Kidney glomerular epithelial cell (primary cell): ENCODE data around the gene RUNX2.
A peak's percentile ranks its signal among the peaks of the same experiment; 100 is the strongest.

Experiments used
- DNase-seq: peaks from one replicate; lab custom pipeline; 2025; lab: John Stamatoyannopoulos, UW

RUNX2 gene

DNA sequence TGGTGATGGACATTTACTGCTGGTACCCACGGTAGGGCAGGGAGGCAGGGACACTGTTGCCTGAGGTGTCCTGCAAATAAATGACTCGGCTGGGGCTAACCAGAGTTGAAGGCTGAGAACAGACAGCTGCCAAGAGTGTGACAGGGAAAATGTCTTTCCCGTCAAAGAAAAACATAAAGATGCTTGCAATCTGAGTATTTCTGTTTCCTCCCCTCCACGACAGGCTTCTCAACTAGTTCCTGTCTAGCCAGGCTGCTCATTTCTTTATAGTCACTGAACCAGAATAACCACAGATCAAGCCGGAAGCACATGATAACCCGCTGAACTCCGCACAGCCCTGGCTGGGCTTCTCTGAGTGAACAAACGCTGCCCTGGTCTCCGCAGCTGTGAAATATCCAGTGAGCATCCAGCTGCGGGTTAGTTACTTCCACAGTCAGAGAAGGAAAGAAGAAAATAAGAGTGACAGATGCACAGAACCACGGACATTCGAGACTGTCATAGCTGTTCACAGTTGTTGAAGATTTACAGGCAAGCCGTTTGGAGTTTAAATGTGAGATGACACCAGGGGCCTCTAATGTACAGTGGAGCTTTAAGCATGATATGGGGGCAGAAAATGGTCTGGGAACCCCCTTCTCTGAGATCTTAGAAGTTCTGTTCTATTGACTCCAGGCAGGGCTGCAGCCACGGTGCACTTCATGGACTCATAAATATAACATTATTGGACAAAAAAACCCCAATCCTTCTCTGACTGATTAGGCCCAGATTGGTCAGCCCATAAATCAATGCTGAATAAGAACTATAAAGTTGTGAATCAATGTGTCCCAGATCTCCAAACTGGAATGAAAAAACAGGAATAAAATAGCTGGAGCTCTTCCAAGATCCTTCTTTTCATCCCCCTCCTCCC is 349.5 kb downstream of the RUNX2 start:
- DNase-seq = peak; percentile 62

DNA sequence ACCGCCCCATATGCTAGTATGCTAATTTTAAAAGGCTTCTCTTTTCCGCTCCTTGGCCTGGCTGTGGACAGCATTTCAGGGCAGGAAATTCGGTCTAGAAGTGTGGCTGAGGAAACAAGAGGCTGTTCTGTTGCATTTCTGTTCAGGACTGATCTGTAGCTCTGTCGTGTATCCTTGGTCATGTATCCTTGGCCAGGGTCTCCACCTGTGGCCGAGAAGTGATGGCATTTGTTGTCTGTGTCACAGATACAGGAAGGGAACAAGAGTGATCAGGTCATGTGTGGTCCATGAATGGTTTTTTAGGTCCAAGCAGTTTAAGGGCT is 350.1 kb downstream of the RUNX2 start:
- DNase-seq = no peak

DNA sequence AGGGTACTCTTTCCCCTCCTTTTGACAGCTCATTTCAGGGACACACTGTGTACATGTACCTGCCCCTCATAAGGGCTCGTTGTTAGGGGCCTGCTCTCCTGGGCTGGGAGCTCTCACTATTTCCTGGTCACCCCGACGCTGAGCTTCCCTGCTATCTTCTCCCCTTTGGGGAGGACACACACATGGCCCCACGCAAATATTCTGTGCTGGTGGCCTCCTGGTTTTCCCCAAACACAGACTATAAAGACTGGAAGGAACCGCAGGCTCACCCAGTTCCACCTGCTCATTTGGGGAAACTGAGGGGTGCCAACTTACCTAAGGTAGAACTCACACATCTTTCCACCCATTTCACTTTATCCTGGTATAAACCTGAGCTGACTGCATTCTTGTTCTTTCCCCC is 351.0 kb downstream of the RUNX2 start:
- DNase-seq = no peak

DNA sequence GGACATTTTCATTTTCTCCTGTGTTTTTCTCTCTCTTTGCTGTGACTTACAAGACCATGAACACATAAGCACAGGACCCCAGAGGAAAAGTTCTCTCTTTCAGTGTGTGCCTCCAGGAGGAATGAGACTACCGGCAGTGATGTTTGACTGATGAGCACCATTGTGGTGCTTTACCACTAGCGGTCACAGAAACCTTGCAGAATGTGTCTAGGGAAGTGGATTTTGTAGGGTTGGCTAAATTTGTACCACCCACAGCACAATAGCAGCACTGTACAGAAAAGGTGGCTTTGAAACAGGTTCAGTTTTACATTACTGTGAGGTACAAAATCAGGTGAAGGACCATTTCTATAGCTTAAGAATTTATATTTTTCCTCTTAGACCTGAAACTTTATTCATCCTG is 351.5 kb downstream of the RUNX2 start:
- no peak for DNase-seq

DNA sequence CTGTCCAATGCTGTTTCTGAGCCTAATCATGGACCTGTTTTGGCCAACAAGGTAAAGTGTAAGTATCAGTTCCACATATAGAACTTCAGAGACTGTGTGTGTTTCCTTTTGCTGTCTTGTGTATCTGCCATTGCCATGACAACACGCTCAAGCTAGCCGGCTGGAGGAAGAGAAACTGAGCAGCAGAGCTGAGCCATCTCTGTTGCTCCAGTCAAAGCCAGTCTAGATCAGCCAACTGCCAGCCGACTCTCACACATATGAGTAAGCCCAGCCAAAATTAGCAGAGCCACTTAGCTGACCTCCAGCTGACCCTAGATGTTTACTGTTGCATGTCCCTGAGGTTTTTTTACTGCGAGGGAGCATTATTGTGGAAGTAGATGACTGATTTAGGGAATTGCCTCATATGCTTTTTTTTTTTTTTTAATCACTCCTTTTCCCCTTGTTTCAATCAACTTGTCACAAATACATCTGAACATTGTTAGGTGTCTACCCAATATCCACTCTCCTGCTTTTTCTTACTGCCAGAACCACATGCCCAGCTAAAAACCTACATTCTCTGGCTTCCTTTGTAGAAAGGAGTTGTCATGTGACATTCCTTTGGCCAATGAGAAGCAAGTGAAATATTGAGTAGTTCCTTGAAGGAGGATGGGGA is 353.9 kb downstream of the RUNX2 start:
- DNase-seq = peak; percentile 60

DNA sequence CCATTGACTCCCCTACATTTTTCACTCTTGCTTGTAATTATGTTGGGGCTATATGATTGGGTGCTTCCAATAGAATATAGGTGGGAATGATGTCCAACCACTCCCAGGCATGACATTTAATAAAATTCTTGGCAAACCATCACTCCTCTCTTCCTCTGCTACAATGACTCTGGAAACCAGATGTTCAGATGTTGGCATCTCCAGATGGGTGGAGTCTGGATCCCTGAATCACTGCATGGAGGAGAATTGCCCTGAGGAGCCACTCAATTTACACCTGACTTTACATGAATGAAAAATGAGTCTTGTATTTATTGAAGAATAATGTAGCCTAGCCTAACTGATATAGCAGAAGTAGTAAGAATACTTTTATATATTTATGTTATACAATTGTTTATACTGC is 356.3 kb downstream of the RUNX2 start:
- no peak for DNase-seq

DNA sequence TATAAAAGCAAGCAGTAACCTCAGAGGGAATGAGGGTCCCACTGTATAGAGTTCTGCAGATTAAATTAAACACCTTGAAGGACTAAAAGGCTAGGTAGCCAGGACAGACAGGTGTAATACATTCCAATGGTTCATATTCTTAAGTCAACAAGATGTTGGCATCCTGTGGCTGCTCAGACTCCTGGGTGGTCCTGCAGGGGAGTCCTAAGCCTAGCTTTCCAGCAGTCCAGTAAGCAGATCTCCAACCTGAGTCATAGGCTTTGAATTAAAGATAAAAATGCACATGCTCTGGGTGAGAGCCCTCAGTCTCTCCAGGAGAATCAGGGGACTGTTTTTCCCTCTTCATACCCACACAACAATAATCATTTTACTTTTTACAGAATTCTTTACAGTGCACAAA is 356.9 kb downstream of the RUNX2 start:
- DNase-seq = peak; percentile 59

DNA sequence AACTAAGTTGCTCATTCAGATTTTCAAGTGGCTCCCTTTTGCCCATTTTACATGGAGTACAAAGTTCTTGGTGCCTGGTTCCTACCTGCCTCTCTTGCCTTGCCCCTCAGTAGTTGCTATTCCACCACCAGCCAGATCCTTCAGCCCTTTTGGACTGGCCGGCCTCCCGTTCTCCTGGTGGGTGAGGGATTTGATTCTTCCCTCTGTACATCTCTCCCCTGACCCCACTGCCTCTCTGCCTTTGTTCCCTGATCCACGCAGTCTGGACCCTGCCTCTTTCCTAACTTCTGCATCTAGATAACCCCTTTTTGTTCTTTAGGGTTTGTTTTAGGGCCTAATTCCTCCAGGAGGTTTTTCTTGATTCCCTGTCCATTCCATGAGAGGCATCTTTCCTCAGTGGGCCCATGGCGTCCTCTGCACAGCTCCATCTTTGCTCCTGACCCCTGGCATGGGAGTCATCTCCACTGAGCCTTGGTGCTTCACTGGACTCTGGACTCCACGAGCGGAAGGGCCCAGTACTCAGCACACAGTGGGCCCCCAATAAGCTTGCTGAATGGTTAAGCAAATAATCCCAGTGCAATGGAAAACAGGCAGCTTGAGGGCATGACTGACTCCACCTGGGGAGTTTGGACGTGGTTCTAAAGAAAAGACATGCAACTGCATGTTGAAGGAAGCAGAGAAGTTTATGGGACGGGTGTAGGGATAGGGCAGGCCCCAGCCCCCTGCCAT is 358.9 kb downstream of the RUNX2 start:
- DNase-seq = no peak

DNA sequence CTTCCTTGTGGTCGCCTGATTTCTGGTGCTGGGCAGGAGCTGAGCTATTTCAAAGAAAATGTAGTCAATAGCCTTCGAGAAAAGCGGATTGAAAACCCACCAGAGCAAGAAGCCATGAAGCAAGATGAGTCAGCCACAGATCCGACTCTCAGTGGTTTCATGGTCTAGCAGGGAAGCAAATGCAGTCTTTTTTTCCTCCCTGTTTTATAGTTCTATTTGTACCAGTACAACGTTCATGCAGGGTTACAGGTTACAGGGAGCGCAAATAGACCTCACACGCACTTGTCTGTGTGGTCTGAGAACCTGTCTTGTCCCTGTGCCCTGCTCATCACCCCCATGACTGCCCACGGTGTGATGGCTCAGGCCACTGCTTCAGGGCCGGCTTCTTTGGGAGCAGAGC is 359.4 kb downstream of the RUNX2 start:
- DNase-seq = peak; percentile 93

DNA sequence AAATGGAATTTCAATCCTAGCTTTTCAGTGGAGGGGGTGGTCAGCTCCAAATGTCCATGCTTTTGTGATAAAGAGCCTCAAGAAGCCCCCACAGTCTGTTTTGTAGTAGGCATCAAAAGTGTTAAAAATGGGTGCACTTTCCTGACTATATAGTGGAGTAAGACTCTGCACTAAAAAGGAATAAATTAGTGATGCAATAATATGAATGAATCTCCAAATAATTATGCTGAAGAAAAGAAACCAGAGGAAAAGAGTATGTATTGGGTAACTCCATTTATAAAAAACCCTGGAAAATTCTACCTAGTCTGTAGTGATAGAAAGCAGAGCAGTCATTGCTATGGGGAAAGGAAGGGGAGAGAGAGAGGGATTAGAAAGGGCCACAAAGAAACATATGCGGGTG is 360.1 kb downstream of the RUNX2 start:
- DNase-seq = no peak

DNA sequence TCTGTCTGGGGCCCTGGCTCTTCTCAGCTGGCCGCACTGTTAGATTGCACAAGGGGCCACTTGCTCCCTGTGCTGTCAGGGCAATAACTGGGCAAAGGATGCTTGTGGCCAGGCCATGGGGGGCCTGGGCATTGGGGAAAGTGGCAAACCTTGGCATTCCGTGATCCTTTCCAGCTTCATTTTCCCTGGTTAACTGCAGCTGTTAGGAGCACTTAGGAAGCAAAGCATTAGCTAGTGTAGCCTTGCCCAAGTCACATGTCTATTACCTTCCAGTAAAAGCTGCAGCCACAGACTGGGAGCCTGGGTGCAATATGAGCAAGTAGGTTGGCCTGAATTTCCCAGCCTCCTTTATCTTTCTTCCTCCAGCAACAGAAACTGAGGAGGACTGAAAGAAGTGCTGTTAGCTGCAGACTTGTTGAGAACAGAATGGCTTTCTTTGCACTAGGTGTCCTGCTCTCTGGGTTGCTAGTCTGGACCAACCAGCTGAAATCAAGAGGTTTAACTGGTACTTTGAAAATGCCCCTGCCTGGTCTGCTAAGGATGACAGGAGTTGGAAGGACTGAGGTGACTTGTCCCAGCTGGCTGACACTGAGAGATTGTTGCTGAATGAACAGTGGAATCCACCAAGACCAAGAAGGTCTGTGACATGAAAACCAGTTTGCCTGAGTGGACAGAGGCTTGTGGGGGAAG is 361.9 kb downstream of the RUNX2 start:
- DNase-seq = no peak

DNA sequence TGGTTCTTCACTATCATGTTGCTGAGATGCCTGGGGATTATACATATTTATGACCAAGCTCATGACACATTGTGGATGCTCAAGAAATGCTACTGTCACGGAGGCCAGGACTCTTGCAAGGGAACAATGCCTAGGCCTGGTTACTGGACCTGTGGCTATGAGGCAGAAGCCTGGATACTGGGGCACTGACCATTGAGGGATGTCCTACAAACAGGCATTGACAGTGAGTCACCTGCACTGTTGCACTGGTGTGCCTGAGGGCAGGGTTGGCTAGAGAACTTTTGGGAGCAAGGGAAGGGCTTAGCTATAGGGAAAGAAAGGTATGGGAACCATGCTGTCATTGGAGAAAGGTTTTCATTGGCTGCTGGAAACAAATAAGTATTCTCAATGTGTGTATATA is 362.7 kb downstream of the RUNX2 start:
- no peak for DNase-seq

DNA sequence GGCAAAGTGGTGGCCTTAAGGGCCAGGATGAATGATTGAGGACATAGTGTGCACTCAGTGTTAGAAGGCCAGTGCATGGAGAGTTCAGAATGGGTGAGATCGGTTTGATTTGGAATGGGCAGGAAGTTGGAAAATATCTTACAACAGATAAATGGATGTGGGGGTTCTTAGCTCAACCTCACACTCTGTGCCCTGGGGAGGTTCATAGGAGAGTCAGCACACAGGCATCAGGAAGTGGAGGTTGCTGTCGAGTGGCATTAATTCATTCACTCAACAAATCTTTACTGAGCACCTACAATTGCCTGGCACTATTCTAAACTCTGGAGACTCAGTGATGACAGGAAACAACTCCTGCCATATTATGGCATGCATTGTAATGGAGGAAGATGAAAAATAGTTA is 363.3 kb downstream of the RUNX2 start:
- DNase-seq = no peak

DNA sequence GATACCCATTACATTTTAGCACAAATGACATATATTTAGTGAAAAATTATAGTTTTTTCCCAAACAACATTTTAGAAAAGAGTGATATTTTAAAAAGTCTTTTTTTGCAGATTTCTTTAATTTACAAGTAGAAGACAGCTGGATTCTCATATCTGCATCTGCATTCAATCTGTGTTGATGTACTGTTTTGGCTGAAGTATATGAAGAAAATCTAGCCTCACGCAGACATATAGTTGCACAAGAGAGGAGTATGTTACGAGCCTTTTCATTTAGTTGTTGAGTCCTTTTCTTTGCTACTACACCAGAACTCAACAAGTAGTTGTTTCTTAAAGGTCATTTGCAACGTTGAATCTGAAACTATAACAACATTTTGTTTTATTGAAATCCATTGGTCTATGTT is 363.9 kb downstream of the RUNX2 start:
- no peak for DNase-seq

DNA sequence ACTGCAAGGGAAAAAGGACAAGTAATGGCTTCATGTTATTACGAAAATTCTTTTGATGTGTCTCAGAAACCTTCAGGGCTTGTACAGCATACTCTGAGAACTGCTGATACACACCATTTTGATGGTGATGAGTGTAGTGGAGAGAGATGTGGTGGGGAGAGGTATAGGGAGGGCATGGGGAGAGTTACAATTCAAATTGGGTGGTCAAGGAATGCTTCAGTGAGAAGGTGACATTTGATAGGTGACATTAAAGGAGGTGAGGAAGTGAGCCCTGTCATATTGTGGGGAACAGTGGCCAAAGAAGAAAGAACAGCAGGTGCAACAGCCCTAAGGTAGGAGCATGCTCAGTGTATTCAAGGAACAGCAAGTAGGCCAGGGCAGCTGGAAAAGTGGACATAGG is 368.6 kb downstream of the RUNX2 start:
- no peak for DNase-seq

DNA sequence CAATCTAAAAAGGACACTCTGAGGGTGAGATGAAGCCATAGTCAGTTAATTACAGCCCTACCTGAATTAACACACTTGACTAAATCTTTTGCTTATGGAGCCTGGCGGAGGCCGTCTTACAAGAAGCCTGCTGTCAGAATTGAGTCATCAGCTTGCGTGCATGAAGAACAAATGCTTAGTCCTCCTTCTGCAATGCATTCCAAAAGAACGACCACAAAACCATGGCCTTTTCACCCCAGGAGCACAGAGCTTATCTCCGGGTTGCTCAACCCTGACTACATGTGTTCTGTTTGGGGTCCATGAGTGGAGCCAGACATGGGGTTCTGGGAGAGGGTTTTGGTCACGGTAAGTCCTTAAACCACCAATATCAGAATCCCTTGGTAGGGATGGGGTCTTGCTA is 369.5 kb downstream of the RUNX2 start:
- peak; percentile 91 for DNase-seq

DNA sequence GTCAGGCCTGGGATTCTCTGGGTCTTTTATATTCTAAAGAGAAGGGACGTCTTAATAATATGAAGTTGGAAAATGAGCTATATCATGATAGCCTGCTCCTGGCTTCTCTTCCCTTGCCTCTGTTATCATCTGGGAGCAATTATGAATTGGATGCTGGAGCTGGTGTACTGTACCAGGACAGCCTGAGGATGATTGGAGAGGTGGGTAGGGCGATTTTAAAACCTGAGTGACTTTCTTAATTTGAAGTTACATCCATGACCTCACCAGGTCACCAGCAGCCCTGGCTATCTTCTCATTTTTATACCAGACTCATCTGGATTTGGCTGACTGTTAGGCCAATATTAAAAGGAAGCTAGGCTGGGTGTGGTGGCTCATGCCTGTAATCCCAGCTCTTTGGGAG is 369.9 kb downstream of the RUNX2 start:
- peak; percentile 43 for DNase-seq

DNA sequence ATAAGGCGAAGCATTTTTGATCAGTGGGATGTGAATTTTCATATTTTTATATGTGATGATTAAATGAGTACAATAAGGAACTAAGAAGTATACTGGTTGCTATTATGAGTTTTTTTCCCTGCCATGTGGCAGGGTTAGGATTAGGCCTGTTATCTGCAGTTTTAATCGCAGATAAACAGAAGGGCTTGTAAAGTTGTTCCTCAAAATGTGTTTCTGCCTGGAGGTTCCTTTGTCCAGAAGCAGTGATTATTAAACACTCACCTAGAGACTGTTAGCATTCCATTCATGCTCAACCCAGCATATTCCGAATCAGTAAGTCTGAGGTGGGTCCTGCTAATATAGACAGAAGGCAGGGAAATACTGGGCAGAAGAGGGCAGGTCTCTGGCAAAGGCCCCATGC is 371.5 kb downstream of the RUNX2 start:
- DNase-seq = peak; percentile 15

DNA sequence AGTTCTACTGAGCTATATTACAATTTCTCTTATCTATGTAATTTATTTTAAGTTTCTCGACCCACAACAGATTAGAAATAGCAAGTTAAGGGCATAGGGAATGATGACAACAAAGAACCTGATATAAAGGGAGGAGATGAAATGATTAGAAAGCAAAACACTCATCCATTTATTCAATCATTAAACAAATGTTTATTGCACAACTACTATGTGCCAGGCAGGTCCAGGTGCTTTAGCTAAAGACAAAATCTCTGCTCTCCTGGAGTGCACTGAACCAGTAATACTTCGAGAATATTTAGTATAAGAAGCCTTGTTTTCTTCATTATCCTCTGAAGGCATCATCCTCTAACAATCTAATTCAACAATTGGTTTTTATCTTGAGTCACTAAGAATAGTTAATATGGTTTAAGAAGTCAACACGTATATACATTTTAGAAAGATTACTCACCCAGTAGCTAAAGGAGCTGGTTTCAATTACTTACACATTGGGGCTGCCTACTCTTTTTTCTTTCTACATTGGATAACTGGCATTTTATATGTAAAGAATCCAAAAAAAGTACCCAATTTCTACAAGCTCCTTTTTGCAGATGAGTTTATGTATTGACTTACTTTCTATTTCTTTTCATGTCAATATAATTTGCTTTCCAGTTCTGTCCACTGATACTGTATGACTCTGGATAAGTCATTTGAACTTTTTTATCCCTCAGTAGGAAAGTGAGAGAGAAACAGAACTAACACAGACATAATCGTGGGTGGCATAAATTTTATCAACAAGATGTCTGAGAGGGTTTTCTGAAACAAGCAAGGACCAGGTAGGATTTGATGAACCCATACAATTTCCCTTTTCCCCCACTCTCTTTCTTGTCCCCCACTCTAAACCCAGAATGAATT is 375.0 kb downstream of the RUNX2 start:
- DNase-seq = peak; percentile 51

DNA sequence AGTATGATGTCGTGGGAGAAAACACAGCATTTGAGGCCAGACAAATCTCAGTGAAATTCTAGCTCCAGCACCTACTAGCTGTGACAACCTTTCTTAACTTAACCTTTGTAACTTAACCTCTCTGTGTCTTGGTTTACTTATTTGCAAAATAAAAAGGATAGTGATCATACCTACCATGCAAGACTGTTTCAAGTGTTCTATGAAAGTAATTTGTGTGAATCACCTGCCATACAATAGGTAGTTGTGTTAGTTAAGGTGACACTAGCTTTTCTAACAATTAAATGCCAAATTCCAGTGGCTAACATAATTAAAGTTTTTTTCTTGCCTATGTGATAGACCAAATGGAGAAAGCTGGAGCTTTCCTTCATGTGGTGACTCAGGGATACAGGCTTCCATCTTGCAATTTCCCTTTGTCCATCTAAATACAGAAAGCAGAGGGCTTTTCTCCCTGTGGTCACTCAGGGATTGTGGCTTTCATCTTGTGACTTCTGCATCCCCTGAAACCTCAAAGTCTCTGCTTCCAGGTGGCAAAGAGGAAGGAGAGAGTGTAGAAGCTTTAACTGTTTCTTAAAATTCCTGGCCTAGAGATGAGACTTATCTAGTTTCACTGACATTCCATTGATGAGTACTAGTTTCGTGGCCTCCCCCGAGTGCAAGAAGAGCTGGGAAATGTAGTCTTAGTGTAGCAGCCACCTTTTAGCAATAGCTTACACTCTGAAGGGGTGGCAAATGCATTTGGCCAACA is 376.1 kb downstream of the RUNX2 start:
- DNase-seq = peak; percentile 52
